ENCODE results near the gene STK38.
"Not testable (repeated sequence)": the region's sequence is repeated elsewhere in the genome, so short reads cannot be mapped to it uniquely, and the experiment has no call there.

Gene STK38

DNA sequence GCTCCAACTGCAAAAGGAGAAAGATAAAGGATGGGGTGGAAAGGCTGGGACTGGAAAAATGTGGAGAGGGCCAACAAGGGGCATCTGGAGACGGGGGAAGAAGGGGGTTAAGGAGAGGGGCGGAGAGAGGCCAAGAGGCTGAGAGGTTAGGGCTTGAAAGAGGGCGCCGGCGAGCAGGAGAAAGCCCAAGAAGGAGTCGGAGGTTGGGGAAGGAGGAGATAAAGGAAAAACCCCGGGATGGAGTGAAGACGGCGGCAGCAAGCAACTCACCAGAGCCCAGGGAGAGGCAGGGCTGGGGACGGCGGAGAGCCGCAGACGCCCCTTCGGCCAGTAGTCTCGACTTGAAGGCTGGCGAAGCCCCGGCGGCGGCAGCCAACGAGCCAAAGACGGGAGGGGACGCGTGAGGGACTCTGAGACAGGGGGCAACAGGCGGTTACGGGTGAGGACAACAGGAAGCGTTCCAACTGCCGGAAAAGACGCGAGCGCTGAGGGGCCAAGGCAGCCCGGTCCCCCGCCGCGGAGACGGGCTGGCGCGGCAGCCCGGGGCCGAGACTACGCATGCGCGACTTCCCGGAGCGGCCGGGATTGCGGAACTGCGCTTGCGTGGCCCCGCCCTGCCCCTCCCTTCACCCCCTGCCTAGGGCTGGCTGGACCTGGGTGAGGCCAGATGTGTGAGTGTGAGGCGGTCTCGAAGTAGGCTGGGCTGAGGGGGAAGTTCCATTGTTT, at the start of gene STK38:
TSS of gene STK38 (minus strand) at position 560 of the 726 bp plus-strand sequence. CDS start 7,277 bp downstream, outside the sequence.
- peak; percentile 91 to 92 for DNase-seq (ENCODE audit: low read depth in 2 of 2)

DNA sequence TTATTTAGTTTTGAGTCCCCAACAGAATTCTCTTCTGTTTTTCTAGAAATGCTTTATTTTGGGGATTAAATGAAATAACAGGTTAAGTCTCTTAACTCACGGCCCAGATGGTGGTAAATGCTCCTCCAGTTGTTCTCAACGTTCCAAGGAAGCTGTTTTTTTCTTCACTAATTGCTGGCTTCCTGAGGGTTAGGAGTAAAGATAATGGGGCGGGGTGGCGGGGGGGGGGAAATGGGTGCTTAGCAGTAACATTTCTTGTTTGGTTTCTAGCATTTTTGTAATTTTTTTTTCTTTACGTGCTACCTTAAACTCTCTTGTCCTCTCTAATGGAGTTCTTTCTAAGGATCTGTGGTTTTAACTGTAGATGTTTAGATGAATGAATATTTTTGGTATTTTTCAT, 49.1 kb upstream of the STK38 start:
- DNase-seq (ENCODE audit: low read depth in 2 of 2) = no peak

DNA sequence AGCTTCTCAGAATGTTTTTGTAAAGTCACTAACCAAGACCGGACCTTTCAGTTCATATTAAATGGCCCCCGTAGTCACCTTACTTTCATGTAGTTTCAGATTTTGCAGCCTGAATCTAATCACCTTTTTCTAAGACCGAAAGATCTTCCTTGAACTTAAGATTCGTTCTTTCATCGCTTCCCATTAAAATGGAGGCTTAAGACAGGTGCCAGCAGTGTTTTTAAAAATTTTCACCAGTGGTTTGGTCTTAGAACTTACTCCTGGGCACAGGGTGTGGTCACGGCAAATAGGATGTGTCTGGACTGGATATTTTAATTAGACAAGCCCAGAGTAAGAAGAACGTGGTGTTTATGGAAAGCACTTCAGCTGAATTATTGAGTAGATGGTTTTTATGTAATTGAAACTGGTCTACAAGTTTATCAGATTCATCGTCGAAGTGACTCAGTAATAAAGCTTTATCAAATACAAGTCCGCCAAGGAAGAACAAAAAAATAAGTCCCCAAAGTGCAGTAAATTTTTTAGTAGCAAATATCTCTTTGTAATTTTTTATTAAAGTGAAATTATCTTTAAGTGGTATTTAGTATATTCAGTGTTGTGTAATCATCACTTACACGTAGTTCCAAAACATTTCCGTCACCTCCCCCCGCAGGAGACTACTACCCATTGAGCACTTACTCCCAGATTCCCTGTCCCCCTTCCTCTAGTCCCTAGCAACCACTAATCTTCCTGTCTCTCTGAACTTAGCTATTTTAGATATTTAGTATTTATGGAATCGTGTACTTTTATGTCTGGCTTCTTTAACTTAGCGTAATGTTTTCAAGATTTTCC, 47.8 kb upstream of the STK38 start:
- no peak for DNase-seq (ENCODE audit: low read depth in 2 of 2)

DNA sequence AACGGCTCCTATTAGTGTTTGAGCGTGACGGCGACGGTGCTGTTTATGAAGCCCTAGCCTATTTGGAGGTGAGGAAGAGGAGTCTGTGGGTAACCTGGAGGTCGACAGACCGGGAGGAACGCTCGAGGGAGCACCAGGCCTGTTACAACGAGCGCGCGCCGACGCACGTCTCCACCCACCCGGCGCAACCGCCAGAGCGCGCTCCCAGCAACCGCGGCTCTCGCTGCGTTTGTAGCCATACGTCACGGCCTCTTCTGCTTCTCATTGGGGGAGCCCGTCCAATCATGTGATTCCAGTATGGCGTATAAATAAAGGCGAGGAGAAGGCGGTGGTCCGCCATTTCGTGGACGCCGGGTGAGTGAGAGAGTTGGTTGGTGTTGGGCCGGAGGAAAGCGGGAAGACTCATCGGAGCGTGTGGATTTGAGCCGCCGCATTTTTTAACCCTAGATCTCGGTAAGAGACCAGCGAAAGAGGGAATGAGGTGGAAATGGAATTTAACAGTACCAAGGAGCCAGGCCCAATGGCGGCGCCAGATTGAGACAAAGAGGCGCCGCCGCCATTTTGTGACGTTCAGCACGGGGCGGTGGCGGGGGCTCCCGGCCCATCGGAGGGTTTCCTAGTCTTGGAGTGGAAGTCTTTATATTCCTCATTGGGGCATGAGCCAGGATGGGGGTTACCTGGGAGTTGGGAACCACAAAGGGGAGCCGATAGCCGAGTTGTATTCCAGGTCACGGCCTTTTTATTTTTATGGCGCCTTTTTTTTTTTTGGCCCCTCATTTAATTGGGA, 46.9 kb upstream of the STK38 start, which contains the start of gene SRSF3:
TSS of gene SRSF3 (plus strand) at position 334 of the 787 bp plus-strand sequence. CDS start 2,401 bp downstream, outside the sequence.
- peak; percentile 91 to 95 for DNase-seq (ENCODE audit: low read depth in 2 of 2)

DNA sequence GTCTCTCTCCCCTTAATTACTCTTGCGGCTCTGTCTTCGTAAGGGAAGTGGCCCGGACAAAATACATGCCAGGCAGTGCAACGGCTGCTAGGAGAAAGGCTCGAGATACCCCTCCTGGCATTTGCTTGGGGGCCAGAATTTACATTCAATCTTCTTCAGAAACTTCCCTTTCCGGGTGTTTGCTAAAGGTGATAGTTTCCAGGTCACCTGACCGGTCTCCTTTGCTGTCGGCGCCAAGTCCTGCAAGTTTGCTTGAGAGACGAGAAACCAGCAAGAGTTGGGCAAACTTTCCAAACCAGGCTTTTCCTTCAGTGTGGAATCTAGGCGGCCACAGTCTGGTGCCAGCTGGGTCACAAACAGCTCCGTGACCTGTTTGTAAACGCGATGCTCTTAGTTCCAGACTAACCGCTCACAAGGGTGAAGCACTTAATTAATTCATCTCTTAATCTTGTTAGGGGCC, 46.3 kb upstream of the STK38 start:
- peak in 1 of 2 donors; percentile 32 for DNase-seq (ENCODE audit: low read depth in 2 of 2)

DNA sequence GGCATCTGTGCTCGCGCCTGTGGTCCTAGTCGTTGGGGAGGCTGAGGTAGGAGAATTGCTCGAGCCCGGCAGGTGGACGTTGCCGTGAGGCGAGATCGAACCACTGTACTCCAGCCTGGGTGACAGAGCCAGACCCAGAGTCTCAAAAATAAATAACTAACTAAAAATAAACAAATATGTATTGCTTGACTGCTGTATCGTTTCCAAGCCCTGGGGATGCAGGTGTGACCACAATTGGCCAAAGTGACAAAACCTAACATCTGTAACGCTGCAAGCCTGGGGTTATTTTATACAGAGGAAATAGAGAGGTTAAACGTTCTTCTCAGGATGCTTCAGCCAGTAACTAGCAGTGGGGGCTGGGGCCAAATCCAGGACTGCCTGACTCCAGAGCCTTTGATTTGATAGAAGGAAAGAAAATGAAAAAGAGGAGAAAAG, 45.0 kb upstream of the STK38 start:
- no peak for DNase-seq (ENCODE audit: low read depth in 2 of 2)

DNA sequence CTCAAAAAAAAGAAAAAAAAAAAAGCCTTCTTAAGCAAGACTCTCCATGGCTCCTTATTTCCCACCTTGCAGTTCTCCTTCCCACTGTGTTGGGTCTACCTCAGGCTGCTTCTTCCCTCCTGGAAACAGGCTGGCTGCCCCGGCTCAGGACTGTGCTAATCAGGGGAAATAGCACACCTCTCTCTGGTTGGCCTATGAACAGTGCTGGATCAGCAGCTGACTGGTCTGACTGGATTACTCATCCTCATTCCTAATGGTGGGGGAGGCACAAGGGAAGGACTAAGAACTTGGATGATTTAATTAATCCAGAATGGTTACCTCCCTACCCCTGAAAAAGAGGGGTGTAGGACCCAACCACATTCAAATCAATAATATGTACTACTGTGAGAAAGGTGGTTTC, 43.0 kb upstream of the STK38 start:
- DNase-seq (ENCODE audit: low read depth in 2 of 2) = no peak

DNA sequence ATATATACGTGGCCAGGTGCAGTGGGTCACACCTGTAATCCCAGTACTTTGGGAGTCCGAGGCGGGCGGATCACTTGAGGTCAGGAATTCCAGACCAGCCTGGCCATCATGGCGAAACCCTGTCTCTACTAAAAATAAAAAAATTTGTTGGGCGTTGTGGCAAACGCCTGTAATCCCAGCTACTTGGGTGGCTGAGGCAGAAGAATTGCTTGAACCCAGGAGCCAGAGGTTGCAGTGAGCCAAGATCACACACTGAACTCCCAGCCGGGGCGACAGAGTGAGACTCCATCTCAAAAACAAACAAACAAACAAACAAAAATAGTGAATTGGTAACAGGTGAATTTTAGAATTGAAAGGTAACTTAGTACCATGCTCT, 41.7 kb upstream of the STK38 start:
- not testable (repeated sequence) for DNase-seq (ENCODE audit: low read depth in 2 of 2)

DNA sequence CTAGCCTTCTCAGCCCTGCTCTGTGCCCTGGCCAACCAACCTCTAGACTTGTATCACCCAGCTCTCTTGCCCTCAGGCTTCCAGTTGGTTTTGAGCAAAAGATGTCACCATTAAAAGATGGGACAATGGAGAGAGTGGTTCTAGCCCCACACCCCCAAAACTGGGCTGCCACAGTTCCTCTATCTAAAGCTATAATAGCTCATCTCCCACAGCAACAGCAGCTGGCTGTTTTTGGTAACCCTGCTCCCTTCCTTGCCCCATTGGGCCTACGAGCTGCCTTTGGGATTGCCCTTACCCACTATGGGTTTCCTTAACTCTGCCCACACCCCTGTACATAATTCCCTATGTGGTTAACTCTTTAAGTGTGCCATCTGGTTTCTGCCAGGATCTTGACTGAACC, 39.3 kb upstream of the STK38 start:
- no peak for DNase-seq (ENCODE audit: low read depth in 2 of 2)

DNA sequence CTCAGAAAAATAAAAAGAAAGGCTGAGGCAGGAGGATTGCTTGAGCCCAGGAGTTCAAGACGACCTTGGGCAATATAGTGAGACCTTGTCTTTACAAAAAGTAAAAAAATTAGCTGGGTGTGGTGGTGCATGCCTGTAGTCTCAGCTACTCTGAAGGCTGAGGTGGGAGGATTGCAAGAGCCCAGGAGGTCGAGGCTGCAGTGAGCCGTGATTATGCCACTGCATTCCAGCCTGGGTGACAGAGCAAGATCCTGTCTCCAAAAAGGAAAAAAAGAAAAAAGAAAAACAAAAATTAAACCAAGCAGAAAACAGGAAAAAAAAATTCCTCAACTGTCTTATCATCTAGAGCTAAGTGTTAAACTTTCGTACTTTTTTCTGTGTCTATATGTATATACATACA, 34.4 kb upstream of the STK38 start:
- DNase-seq (ENCODE audit: low read depth in 2 of 2) = no peak

DNA sequence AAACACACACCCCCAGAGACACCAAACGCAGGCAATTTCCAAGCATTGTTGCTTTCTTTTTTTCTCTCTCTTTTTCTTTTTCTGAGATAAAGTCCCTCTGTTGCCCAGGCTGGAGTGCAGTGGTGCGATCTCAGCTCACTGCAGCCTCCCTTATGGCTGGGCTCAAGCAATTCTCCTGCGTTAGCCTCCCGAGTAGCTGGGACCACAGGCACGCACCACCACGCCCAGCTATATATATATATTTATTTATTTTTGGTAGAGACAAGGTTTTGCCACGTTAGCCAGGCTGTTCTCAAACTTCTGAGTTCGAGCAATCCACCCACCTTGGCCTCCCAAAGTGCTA, 32.9 kb upstream of the STK38 start:
- no peak for DNase-seq (ENCODE audit: low read depth in 2 of 2)

DNA sequence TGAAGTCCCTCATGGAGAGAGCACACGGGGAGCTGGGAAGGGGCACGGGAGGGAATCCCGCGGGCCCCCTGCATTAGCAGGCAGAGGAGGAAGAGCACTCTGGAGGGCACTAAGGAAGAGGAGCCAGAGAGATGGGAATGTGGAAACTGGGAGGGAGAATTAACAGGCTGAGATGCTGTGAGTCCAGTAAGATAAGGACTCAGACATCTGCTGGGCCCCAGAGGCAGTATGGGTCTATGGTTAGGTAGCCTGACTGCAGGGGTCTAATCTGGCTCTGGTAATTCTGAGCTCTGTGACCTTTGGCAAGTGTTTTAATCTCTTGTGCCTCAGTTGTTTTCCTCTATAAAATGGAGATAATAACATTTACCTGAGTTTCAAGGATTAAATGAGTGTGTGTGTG, 31.2 kb upstream of the STK38 start:
- no peak for DNase-seq (ENCODE audit: low read depth in 2 of 2)

DNA sequence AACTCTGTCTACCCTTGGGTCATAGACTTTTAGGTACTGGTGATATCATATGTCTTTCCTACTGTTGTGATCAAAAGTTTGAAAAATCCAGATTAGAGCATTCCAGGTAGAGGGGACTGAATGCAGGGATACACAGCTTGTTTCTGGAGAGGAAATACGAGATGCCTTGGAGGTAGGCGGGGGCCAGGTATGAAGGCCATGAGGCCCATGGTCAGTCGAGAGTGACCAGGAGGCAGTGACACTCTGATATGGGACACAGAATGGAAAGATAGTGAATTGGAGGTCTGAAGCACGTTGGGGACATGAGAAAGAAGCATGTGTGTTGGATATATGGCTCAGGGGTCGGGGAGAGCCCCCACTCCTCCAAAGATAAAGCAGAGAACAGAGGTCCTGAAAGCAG, 30.8 kb upstream of the STK38 start:
- DNase-seq (ENCODE audit: low read depth in 2 of 2) = no peak

DNA sequence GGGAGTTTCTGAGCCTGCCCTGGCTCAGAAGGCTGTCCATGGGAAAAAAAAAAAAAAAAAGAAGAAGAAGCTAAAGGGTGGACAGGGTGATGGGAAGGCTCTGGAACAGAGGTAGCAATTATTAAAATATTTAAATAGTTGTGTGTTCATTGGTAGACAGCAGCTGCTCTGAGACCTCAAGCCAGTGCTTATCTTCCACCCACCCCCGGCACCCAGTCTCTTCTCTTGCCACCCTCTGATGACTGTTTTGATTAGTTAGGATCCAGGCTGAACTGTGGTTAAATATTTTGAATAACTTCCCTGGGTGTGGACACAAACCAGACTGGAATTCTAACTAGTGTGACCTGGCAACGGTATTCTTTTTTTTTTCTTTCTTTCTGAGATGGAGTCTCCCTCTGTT, 30.0 kb upstream of the STK38 start:
- no peak for DNase-seq (ENCODE audit: low read depth in 2 of 2)

DNA sequence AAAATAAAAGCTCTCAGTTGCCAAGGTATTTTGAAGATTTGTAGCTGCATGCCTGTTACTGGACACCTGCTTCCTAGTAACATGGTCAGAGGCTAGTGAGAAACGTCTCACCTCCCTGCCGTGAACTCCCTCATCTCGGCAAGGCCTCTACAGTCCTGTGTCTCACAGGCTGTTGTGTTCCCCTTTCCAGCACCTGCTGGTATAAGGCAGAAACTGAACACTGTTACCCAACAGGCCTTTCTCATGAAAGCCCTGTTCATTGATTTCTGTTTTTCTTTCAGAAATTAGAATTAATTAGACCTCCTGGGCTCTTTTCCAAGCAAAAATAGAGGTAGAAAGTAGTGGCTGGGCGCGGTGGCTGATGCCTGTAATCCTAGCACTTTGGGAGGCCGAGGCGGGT, 29.3 kb upstream of the STK38 start:
- DNase-seq (ENCODE audit: low read depth in 2 of 2) = no peak

DNA sequence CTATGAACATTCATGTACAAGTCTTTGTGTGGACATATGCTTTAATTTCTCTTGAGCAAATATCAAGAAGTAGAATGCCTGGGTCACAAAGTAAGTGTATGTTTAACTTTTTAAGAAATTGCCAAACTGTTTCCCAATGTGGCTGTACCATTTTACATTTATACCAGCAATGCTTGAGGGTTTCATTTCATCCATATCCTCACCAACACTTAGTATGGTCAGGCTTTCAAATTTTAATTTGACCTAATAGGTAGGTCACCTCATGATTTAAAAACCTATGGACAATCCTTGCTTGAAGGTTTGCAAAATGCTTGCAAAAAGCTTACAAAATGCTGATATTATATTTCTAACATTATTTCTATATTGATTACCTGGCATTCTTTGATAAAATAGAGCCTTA, 27.4 kb upstream of the STK38 start:
- no peak for DNase-seq (ENCODE audit: low read depth in 2 of 2)

DNA sequence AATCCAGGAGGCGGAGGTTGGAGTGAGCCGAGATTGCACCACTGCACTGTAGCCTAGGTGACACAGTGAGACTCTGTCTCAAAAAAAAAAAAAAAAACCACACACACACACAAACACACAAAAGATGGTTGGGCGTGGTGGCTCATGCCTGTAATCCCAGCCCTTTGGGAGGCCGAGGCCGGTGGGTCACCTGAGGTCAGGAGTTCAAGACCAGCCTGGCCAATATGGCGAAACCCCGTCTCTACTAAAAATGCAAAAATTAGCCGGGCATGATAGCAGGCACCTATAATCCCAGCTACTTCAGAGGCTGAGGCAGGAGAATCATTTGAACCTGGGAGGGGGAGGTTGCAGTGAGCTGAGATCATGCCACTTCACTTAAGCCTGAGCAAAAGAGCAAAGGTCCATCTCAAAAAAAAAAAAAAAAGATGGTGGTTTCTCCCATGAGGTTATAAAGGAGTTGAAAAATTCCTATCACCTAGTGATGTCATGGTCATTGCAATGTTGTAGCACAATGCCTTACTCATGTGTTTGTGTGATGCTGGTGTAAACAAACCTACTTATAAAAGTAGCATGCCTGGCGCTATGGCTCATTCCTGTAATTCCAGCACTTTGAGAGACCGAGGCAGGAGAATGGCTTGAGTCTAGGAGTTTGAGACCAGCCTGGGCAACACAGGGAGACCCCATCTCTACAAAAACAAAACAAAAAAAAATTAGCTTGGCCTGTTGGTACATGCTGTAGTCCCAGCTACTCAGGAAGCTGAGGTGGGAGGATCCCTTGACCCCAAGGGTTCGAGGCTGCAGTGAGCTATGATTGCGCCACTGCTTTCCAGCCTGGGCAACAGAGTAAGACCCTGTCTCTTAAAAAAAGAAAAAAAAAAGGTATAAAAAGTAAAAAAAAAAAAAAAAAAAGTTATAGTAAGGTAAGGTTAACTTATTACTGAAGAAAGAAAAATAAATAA, 25.4 kb upstream of the STK38 start:
- not testable (repeated sequence) for DNase-seq (ENCODE audit: low read depth in 2 of 2)

DNA sequence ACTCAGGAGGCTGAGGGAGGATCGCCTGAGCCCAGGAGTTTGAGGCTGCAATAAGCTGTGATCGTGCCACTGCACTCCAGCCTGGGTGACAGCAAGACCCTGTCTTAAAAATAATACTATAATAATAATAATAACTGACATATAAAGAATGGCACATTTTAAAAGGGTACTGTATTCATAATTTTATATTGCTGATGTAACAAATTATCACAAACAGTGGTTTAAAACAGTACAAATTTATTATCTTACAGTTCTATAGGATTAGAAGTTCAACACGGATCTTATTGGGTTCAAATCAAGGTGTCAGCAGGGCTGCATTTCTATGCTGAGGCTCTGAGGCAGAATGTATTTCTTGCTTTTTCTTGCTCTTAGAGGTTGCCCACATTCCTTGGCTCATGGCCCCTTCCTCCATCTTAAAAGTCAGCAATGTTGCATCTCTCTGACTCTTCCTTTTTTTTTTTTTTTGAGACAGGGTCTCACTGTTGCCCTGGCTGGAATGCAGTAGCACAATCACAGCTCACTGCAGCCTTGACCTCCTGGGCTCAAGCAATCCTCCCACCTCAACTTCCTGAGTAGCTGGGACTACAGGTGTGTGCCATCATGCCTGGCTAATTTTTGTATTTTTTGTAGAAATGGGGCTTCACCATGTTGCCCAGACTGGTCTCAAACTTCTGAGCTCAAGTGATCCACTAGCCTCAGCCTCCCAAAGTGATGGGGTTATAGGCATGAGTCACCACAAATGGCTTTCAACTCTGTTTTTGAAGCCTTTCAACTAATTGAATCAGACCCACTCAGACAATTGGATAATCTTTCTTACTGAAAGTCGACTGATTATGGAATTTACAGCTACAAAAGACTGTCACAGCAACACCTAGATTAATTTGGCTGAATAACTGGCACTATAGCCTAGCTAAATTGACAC, 24.1 kb upstream of the STK38 start:
- DNase-seq (ENCODE audit: low read depth in 2 of 2) = no peak

DNA sequence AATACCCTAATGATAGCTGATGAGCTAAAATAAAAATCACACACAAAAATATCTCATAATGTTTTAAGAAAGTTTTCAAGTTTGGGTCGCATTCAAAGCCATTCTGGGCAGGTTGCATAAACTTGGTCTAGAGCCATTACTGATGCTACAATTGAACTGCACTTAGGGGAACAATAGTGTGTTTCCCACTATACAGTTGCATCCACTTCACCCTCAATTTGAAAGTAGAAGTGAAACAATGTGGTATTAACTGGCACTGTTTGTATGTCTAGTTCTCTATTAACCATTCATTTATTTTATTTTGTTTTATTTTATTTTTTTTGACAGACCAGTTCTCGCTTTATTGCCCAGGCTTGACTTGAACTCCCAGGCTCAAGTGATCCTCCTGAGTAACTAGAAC, 23.0 kb upstream of the STK38 start:
- DNase-seq (ENCODE audit: low read depth in 2 of 2) = no peak

DNA sequence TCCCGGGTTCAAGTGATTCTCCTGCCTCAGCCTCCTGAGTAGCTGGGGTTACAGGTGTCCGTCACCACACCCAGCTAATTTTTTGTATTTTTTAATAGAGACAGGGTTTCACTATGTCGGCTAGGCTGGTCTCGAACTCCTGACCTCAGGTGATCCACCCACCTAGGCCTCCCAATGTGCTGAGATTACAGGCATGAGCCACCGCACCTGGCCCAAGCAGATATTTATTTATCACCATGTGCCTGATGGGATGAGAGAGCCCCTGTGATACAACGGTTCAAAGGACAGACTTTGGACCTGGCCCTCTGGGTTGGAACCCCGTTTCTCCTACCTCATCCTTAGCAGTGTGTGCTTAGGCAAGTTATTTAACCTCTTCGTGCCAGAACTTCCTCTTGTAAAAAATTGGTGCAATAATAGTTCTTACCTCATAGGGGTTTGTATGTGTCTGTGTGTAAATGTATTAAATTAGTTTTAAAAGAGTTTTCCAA, 19.2 kb upstream of the STK38 start:
- DNase-seq (ENCODE audit: low read depth in 2 of 2) = no peak

Data from stimulated activated CD8-positive, alpha-beta memory T cell treated with anti-CD3 and anti-CD28 coated beads, Interleukin-15, amount 100 ng/mL, for 48 hours (primary cell).